ENCODE data around the gene SPNS2.
A peak's percentile ranks its signal among the peaks of the same experiment; 100 is the strongest.

Gene SPNS2

GRCh38 chr17:4554441-4554996 is 55.8 kb downstream of the SPNS2 start:
- DNase-seq: no peak

- peak; percentile 88 to 96 for DNase-seq
Measured at GRCh38 chr17:4554997-4555799, 56.5 kb downstream of the SPNS2 start, which contains the start of gene MYBBP1A. MYBBP1A (minus strand) TSS chr17:4555384; CDS start chr17:4555324, 60 bp downstream.

- DNase-seq: no peak
Measured at GRCh38 chr17:4555873-4556759, 57.4 kb downstream of the SPNS2 start.

GRCh38 chr17:4556996-4557395 is 58.3 kb downstream of the SPNS2 start:
- no peak for DNase-seq

- no peak for DNase-seq
Measured at GRCh38 chr17:4557626-4558346, 59.1 kb downstream of the SPNS2 start.

- no peak for DNase-seq
Measured at GRCh38 chr17:4558347-4558971, 59.8 kb downstream of the SPNS2 start.

GRCh38 chr17:4559139-4559791 is 60.6 kb downstream of the SPNS2 start:
- peak in 1 of 2 experiments; percentile 13 for DNase-seq

GRCh38 chr17:4559966-4560365 is 61.3 kb downstream of the SPNS2 start:
- no peak for DNase-seq

GRCh38 chr17:4560421-4560820 is 61.7 kb downstream of the SPNS2 start, which contains the start of gene GGT6:
GGT6 (minus strand) TSS chr17:4560577; CDS start chr17:4560521, 56 bp downstream.
- DNase-seq: no peak

- no peak for DNase-seq
Measured at GRCh38 chr17:4560837-4561256, 62.2 kb downstream of the SPNS2 start.

GRCh38 chr17:4562015-4562969 is 63.6 kb downstream of the SPNS2 start:
- DNase-seq: no peak

GRCh38 chr17:4565209-4566141 is 66.8 kb downstream of the SPNS2 start:
- DNase-seq: peak; percentile 61 to 84

GRCh38 chr17:4566785-4567184 is 68.1 kb downstream of the SPNS2 start:
- DNase-seq: peak; percentile 48 to 75

- no peak for DNase-seq
Measured at GRCh38 chr17:4569591-4569990, 70.9 kb downstream of the SPNS2 start.

- no peak for DNase-seq
Measured at GRCh38 chr17:4572131-4572530, 73.5 kb downstream of the SPNS2 start.

- no peak for DNase-seq
Measured at GRCh38 chr17:4573115-4573514, 74.4 kb downstream of the SPNS2 start.

GRCh38 chr17:4573669-4574068 is 75.0 kb downstream of the SPNS2 start:
- DNase-seq: no peak

- DNase-seq: no peak
Measured at GRCh38 chr17:4574448-4575045, 75.9 kb downstream of the SPNS2 start.

- no peak for DNase-seq
Measured at GRCh38 chr17:4576161-4576558, 77.5 kb downstream of the SPNS2 start.
